ENCODE data around the gene FTO.

GRCh38 chr16:53864819-53865493 is 161.0 kb downstream of the FTO start:
- TF ChIP-seq CTCF (IDR thresholded peaks at IDR 0.05) (no peak), POLR2A (IDR thresholded peaks at IDR 0.05) (no peak)
